SKM-1 treated with dmso at 0.1 percent for 144 hours (cell line): ENCODE measurements around the gene CEND1.

ENCODE experiments used
- DNase-seq: peaks from one replicate; lab custom pipeline; 2025; ENCODE audit not compliant: unreplicated experiment; lab: John Stamatoyannopoulos, UW

CEND1 gene

DNA sequence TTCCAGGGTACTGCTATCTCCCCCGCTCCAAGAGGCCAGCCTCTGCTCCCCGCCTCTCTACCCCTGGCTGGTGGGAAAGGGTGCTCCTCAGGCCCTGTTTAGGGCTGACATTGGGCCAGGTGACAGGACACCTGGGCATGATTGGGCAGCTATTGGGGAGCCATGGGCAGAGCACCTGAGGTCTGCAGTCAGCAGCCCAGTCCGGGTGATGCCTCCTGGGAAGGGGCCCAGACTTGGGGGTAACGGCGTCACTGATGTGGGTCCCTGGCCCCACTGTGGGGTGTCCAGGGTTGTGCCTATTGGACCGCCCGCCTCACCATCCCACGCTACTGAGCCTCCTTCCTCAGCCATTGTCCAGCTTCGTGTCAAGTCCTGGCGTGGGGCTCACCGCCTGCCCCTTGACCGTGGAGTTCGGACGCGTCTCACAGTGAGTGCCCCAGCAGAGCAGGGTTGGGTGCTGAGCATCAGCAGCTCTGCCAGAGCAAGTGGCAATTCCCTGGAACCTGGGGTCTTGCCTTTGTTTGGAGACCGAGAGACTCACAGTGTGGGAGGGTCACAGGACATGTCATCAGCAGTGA, 9.8 kb downstream of the CEND1 start:
- no peak for DNase-seq

DNA sequence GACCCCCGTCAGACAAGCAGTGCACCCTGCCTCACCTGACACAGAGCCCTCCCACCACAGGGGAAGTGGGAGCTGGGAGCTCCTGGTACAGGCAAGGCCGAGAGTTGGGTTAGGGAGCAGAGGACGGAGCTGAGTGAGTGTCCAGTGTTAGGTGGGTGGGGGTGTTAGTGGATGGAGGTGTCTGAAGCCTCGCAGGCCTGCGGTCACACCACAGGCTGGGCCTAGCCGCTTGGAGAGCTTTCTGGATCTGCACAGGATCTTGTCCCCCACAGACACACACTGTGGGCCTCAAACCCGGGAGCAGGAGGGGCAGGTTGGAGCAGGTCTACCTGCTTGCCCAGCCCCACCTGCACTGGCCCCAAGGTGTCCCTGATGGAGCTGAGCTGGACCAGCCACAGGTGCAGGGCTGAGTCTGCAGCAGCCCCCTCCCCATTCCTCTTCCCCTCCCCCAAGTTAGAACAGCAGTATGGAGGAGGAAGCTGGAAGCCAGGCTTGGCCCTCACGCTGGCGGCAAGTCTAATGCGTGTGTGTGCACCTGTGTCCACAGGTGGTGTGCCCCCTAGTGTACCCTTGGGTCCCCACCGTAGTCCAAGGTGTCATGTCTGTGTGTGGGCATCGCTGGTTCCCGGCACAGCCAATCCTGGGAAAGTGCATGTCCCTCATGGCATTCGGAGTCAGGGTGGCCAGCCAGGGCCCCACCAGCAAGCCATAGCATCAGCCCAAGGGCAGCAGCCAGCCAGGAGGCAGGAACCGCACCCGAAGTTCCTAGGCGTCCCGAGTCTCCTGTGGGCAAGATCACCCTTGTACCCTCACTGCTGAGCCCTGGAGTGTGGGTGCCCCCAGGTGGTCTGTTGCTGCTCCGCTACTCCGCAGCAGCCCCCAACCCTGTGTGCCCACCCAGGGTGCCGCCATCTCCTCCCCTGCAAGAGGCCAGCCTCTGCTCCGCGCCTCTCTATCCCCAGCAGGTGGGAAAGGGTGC, 10.6 kb downstream of the CEND1 start:
- DNase-seq = no peak

DNA sequence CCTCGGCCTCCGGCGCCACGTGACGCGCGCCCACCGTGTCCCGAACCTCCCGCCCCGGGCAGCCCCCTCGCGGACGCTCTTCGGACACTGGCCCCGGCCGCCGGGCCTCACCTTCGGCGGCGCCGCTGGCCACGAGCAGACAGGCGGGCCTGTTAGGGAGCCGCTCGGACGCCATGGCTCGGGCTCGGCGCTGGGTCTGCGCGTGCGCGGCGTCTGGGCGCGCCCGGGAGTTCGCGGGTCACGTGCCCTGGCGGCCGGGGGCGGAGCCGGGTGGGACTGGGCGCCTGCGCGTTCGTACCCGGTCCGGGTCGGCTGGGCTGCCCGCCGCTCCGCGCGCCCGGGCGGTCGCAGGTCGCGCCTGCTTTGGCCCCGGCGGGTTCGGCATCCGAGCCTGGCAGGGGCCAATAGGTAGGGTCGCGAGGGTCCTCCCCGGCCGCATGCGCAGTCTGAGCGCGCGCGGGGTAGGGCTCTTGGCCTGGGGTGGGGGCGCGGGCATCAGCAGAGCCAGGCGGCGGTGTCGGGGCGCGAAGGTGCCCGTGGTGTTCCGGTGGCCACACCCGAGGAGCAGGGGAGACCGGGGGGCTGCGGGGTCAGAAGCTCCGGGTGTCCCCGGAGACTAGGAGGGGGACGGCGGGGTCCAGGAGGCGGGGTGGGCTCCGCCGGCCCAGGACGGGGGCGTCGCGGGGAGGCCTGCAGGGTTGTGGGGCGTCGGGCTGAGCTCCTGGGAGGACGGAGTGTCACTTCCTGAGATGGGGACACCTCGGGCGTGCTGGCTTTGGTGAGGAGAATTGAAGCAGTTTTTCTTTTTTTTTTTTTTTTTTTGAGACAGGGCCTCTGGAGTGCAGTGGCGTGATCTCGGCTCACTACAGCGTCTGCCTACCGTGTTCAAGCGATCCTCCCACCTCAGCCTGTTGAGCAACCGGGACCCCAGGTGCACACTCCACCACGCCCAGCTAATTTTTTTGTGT, 12.3 kb downstream of the CEND1 start, which contains the start of gene GATD1:
GATD1 (minus strand) TSS at position 200 of the 968 bp plus-strand sequence; CDS start at position 175, 25 bp downstream.
- DNase-seq = peak; percentile 73

DNA sequence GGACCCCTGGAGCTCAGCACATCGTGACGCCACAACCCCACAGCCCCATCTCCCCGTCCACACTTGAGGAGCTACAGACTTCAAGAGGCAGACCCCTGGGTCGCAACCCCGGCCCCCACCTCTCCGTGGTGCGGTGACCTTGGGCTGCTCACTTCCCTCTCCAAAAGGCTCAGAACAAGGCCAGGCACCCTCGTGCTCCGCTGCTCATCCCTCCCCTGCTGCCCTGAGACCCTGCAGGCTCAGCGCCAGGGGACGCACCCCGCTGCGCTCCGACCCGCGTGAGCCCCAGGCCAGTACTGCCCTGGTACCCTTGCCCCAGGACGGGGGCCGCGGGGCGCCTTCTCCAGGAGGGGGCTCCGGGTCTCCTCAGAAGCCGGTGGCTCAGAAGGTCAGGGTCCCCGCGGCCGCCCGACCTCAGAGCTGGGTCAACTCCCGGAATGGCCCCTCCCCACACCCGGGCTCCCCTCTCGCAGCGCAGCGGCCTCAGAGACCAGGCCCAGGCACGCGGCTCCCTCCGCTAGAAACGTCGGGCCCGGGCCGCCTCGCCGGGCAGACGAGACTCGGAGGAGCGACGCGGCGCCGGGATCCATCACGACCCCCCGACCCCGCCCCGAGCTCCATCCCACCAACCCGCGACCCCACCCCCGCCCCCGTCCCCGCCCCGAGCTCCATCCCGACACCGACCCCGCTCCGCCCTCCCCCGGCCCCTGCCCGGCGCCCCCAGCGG, 13.2 kb downstream of the CEND1 start:
- peak; percentile 14 for DNase-seq

DNA sequence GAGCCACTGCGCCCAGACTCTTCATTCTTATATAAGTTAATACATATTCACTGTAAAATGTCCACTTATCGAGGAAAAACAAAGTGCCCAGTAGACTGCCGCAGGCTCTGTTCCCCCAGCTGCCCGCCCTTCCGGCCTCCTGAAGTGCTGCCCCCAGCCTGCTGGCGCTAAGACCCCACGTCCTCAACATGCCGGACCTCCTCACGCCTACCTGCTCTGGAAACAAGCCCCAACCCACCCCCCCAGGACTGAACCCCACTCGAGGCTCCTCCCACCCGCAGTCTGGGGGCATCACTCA, 13.7 kb downstream of the CEND1 start:
- no peak for DNase-seq

DNA sequence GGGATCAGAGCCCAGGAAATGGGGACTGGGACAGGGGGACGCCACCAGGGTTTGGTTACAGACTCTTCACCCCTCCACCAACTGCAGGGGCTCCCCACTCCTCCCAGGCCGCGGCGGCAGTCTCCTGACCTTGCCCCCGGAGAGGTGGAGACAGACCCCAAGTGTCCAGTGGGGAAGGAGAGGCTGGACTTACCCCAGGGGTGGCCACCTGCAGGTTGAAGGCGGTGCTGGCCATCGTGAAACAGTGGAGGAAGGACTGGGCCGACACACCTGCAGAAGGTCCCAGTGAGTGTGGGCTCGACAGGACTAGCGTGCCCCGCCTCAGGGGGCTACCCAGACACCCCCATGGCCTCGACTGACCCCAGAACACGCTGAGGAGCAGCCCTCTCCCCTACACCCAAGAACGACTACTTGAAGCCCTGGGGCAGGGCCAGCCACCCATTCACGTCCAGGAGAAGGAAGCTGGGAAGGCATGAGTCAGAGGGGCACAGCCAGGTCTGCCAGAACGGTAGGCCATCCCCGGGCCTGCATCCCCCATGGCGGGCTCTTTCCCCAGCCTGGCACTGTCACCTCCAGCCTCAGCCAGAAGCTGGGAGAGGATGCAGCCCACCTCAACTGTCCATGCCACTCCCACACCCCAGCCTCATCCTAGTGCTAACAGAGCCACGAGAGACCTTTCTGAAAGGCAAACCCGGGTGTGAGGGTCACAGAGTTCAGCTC, 14.9 kb downstream of the CEND1 start:
- no peak for DNase-seq

DNA sequence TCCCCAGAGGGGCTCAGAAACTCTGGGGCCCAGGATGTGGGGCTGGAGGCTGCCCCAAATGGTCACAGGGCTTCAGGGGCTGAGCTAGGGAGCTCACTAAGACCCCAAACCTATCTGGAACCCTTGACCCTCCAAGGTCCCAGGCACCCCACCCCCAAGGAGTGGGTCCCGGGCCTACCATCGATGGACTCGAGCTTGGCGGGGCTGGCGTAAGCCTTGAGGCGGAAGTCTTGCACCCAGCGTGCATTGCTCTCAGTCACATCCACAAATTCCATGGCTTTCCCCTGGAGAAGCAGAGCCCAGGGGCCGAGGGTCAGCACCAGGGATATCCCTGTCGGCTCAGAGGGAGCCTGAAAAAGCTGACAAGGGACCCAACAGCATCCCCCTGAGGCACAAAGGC, 16.1 kb downstream of the CEND1 start:
- no peak for DNase-seq

DNA sequence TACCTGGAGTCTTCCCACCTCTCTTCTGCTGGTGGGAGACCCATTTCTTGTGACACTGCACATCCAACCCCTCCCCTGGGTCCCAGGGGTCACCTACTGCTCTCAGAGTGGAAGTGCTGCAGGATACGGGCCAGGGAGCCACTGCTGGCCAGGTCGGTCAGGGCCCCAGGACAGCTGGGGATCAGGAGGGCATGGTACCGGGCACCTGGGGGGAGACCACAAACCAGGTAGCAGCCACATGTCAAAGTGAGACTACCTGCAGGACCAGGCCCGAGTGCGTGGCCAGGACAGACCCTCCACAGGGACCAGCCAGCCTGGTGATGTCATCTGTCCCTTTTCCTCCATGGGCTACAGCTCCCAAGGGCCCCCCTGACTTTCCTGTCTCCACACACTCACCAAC, 16.5 kb downstream of the CEND1 start:
- DNase-seq = no peak

DNA sequence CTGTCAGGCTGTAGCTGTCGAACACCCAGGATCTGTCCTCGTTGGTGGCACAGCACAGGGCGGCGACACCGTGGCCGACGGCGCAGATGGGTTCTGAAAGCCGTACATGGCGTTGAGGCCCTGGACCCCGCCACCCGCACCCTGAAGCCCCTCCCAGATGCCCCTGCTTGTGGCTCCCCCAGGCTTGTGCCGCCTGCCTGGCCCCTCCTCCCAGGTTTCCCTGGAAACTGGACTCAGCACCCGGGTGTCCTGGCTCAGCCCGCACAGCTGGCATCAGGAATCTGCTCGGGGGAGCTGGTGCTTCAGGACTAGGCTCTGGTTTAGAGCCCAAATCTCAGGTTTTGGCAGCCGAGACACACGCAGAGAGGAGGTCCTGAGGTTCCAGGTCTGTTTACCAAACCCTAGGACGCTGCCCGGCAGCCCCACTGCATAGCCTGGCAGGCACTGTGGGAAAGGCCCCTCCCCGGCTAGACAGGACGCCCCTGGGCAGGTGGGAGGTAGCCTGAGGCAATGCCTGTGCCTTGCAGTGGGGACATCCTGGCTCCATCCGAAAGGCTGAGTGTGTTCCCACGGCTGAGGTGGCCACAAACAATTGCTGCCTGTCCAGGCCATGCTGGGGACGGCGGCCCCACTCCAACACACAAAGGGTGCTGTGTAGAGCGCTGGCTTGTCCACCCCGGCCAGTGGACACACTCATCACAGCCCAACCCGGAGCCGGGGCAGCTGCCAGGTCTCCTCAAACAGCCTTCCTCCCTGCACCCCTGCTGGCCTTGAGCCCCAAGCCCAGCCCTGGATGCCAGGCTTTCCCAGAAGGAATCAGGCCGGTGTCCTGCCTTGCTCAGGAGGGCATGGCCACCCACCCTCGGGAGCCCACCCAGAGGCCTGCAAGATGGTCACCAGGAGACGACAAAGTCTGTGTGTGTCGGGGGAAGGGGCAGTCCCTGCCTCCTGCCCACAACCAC, 17.2 kb downstream of the CEND1 start:
- DNase-seq = no peak

DNA sequence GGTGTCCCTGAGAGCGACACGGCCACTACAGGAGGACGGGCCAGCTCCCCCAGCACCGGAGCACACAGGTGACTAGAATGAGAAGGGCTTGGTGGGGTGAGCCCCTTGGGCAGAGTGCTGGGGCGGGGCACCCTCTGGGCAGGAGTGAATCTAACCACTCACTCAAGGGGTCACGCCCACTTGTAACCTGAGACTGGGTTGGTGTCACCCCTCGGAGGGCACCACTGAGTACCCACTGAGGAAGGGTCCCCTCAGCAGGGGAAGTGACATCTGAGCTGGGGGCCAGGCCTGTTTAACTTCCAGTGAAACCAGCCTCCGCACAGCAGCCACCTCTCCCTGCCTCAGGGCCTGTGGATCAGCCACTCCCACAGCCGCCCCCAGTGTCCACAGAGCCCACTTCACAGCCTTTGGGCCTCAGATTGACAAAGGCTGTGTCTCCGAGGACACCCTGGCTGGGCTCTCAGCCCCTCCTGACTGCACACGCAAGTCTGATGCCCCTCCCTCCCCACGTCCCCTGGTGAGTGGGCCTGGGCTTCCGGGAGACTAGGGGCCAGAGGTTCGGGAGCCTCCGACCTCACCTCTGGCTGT, 18.2 kb downstream of the CEND1 start:
- no peak for DNase-seq

DNA sequence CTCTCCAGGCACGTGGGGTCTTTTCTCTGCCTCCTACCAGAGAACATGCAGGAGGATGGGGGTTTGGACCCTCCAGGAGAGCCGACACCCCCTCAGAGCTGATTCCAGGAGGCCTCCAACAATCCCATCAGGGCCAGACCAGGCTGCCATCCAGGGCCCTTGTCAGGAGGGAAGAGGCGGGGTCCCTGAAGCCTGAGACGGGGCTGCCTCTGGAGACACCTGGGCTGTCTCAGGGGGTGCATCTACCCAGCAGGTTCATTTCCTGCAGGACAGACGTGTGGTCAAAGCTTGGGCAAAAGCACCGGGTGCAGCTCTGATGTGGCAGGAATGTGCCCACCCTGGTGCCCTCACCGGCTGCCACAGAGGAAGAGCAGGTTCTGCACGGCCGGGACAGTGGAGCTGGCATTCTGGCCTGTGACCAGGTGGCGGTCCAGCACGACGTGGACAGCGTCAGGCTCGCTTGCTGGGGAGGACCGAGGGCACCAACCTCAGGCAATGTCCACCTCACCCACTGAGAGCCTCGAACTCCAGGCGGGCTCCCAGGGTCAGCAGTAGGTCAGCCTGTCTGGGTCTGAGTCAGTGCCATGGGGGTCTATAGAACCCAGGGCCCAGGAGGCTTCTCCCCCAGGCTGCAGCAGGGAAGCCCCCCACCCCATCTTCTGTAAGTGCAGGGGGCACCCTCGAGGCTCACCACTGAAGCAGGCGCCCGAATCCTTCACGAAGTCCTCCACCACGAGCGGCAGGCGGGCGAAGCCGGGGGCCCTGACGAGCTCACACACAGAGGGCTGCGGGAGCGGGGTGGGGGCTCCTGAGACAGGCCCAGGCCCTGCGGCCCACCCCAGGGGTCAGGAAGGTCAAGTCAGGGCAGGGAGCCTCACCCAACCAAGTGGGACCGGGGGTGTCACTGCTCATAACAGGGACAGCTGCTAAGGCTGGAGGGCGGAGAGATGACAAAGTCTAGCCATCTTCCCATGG, 19.0 kb downstream of the CEND1 start:
- no peak for DNase-seq

DNA sequence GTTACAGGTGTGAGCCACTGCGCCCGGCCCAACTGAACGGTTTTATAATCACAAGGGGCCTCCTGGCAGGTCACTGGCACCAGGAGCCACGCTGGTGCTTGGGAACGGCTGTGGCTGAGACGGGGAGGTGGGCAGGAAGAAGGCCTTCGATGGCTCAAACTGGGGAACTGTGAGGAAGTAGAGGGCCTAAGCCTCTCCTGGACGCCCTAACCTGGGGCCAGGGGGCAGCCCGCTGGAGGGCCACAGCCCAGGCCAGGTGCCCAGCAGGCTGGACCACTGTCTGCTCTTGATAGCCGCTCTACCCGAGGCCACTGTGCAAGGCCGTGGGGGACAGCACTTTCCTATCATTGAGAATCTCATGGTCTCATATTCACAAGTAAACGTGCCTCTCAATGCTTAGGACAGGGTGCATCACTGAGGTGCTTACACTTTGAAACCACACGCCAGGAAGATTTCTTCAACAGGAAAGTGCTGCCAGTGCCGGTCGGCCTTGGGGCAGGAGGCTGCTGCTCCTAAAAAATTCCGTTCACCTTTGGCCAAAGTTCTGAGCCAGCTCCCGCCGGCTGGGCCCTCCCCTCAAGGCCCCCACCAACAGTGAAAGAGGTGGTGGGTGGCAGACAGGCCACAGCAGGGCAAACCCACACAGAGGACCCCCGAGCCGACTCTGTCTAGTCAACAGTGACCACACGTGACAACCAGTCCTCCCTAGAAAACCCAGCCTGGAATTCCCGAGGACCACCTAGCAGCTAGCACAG, 19.8 kb downstream of the CEND1 start:
- DNase-seq = no peak

DNA sequence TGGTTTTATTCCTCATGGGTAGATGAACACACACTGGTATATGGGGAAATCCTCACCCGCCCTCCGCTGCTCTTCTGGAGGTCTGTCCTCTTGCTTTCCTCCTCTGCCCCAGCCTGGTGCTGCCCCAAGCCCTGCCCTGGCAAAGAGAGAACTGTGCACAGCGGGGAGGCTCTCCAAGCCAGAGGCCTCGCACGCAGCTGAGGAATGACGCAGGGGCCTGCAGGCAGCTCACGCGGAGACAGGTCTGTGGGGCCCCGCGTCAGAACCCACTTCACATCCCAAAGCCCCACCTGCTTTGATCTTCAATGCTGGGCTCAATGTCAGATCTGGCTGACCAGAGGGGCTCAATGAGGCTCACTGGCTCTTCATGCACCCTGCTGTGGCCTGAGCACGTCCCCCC, 22.7 kb downstream of the CEND1 start:
- DNase-seq = no peak

DNA sequence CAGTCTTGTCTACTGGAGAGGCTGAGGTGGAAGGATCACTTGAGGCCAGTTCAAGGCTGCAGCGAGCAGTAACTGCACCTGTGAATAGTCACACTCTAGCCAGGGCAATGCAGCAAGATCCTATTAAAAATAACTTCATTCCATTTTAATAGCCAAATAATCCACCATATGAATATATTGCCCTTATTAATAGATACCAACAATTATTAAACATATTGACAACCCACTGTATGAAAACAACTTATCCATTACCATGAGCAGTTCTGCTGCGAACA, 23.0 kb downstream of the CEND1 start:
- no peak for DNase-seq

DNA sequence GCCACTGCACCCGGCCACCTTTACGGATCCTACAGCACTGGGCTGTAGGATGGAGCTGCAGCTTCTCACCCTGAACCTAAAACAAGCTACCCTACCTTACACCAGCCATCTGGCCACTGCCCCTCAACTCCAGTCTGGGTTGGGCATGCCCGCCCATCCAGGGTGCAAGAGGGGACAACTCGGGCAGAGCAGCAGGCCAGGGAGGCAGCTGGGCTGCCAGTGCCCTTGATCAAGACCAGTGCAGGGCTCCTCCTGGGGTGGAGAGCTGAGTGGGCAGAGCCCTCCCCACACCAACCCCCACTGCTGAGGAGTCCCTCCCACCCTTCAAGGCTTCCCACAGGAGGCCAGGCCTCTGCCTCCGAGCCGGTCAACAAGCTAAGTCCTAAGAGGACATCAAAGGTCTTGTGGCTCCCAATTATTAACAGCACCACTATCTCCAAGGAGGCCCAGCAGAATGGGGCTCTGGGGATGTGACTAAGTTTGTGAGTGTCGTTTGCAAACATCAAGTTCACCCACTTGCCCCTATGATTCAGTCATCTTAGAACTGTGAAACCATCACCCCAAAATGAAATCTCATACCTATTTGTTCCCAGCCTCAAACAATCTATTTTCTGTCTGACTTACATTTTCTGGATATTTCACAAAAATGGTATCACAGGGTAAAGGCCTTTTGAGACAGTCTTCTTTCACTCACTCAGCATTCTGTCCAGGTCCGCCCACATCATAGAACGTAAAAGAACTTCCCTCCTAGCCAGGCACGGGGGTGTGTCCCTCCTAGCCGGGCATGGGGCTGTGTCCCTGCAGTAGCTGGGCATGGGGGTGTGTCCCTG, 23.6 kb downstream of the CEND1 start:
- DNase-seq = no peak

DNA sequence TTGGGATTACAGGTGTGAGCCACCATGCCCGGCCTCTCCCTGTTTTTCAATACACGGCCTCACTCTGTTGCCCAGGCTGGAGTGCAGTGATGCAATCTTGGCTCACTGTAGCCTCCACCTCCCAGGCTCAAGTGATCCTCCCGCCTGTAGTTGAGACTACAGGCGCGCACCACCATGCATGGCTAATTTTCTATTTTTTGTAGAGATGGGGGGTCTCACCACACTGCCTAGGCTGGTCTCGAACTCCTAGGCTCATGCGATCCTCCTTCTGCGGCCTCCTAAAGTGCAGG, 24.1 kb downstream of the CEND1 start:
- DNase-seq = no peak
